GM21390 (cell line): ENCODE measurements around the gene TOM1L2.
A peak's percentile ranks its signal among the peaks of the same experiment; 100 is the strongest.

Experiments
- ATAC-seq: cut with Tn5 transposase; IDR thresholded peaks from one replicate; pipeline ENCODE4 v1.9.1; 2021; ENCODE audit not compliant: unreplicated experiment

The TOM1L2 gene

DNA sequence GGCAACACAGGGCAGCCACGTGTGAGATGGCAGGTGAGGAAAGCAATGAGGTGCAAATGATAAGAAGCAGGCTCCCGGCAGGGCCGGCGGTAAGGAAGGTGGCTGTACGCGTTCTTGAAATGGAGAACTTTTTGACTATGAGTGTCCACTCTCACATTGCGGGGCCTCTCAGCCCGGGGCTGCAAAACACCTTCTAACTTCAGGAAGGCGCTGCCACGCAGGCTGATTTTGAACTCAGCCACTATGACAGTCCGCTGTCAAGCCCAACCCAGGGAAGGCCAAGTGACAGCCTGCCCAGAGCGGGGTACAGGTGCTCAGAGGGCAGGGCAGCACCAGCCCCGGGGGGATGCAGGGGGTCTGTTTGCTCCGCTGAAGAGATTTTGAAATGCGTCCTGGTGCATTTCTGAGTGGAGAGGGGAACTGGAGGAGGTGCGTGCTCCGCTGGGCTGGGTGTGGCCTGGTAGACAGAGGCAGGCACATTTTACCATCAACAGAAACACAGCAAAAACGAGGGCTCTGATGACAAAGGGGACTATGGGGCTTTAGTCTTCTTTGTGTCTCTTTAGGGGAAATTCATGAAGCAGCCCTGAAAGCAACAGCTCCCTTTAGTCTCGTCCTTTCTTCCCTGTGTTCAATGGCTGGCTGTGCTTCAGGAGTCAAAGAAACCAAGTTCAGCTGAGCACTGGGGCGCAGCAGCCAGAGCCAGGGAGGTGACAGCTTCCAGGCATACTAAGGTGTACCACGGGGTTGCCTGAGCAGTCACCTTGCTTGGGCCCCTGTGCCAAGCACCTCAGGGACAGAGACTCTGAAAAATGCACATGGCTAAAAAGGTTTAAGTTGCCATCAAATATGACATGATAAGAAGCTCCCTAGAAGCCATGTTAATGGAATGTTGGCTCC, 120.8 kb downstream of the TOM1L2 start:
- no peak for ATAC-seq

DNA sequence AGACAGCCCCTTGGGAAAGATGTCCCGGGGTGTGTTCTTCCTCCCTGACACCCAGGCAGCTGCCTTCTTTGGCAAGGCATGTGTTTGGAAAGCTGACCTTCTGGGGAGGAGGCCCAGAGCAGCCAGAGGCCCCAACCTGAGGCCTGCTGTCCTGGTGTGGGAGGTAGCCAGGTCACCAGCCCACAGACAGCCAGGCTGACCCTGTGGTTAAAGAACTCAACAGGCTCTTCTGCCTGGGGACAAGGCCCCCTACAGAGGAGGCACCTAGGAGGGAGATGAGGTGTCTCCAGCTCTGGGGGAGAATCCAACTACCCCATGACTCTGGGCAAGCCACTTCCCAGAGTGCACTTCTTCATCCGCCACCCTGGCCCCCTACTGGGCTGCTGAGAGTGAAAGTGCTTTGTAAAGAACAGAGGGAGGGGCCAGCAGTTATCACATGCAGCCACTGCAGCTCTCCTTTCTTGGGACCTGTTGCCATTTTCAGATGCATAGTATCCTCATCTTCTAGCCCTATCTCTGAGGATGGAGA, 122.3 kb downstream of the TOM1L2 start:
- no peak for ATAC-seq

DNA sequence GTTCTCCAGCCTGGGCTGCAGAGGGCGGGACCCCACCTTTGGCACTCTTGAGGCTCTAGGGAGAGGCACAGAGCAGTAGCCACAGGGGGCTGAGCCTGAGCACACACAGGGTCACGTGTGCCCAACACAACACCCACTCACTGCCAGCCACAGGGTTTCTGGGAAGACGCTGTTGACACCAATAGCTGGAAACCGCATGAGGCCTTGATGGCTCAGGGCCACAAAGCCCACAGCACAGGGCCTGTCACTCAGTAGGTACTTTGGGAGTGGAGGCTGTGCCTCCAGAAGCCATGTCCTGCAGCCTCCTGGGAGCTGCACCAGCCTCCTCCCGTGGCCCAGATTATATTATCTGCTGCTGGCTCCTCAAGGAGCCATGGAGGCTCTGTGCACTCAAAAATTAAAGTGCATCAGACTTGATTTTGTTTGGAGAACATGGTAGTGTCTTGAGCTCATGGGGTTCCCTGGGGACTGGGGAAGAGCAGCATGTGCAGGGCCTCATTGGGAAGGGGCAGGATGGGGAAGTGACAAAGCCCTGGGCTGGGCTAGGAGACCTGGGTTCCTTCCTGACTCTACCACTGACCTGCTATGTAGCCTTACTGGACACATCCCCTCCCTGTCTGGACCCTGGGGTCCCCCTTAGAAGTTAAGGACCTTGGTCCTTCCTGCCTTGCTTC, 122.9 kb downstream of the TOM1L2 start:
- no peak for ATAC-seq

GRCh38 chr17:17848311-17849082, 123.7 kb downstream of the TOM1L2 start:
- ATAC-seq, result no peak

DNA sequence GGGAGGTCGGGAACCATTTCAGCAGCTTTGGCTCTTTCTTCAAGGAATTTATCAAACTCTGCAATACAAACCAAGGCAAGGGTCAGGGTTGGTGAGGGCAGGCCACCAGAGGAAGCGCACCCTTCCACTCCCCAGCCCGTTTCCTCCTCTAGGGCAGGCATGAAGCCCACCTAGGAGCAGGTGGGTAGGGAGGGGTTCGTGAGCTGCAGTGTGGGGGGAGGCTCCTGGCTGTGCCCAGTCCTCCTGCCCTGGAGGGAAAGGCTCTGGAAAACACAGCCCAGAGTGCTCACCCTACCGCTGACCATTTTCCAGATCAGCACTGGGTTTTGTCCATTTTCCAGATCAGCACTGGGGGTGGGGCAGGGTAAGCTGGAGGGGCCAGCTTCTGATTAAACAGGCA, 124.5 kb downstream of the TOM1L2 start:
- no peak for ATAC-seq

GRCh38 chr17:17847118-17847689, 125.0 kb downstream of the TOM1L2 start:
- no peak for ATAC-seq

DNA sequence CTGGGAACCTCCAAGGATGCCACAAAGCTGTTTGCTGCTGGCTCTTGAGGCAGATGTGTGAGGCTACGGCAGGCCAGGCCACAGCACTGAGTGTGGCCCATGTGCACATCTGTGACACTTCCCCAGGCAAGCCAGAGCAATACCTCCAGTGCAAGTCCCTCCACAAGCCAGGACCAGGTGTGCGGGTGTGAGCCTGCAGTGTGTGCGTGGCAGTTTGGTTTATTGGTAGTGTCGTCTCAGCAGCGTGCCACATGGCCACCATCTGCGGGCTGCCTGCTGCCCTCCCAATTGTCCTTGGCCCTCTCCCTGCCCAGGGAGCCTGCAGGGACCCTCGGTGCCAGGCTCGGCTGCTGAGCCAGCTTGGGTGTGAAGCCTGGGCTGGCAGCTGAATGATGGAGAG, 125.6 kb downstream of the TOM1L2 start:
- ATAC-seq, result no peak

GRCh38 chr17:17846003-17846402, 126.2 kb downstream of the TOM1L2 start:
- no peak for ATAC-seq

DNA sequence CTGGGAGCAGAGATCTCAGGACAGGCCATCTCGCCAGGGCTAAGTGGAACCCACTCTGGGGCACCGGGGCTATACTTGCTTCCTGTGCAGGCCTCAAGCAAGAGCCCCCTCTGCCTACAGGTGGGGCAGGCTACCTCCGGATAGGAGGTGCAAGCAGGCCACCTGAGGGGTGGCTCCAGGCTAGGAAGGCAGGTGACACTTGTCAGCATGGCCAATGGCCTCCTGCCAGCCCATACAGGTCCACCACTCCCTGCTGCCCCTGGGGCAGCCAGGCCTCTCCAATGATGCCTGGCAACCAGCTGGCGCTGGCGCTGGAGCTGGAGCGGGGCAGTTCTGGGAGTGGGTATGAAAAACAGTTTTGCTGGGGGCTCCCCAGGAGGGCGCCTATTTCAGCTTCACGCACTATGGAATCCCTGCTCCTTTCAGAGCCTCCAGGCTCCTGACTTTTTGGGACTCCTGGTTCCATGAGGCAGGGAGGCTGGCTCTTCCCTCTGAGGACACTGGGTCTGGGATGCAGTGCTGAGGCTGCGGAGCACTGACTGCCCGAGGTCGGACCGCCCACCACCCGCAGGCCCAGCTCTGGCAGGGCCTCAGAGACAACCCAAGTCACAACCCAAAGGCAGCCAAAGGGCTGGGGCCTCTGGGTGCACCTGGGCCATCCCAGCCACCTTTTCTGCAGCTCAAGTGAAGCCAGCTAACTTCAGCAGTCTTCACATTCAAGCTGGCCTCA, 127.0 kb downstream of the TOM1L2 start:
- ATAC-seq, result no peak

DNA sequence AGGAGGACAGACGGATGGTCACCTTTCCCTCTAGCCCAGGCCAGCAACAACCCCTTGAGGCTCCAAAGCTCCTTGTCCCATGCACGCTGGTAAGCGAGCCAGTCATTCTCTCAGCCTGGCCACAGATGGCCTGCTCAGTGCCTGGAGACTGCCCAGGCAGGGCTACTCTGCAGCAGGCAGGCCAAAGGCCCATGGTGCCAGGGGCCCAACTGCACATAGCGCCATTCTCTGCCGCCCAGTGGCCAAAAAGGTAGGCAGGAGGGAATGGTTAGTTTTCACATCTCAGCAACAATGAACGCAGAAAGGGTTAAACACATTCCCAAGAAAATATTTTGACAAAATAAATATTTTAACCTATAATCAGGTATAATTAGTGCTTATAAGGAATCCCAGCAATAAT, 127.7 kb downstream of the TOM1L2 start:
- ATAC-seq, result no peak

- no peak for ATAC-seq
These were observed 128.1 kb downstream of the TOM1L2 start for GRCh38 chr17:17844079-17844478.

DNA sequence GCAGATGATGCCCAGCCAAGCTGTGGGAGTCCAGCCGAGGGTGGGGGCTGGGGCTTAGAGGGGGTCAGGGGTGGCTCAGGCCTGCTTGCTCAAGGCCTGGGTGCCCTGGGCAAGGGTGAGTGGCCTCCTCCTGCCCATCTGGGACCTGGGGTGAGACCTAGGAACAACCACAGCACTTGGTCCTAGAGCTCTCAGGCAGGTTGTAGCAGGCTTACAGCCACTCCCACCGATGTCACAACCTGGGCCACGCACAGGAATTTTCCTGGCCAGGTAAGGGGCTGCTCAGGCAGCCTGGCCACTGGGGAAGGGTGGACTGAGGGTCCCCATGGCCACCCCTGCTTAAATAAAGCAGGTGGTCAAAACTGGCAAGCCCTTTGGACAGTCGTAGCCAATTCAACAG, 129.1 kb downstream of the TOM1L2 start:
- no peak for ATAC-seq

DNA sequence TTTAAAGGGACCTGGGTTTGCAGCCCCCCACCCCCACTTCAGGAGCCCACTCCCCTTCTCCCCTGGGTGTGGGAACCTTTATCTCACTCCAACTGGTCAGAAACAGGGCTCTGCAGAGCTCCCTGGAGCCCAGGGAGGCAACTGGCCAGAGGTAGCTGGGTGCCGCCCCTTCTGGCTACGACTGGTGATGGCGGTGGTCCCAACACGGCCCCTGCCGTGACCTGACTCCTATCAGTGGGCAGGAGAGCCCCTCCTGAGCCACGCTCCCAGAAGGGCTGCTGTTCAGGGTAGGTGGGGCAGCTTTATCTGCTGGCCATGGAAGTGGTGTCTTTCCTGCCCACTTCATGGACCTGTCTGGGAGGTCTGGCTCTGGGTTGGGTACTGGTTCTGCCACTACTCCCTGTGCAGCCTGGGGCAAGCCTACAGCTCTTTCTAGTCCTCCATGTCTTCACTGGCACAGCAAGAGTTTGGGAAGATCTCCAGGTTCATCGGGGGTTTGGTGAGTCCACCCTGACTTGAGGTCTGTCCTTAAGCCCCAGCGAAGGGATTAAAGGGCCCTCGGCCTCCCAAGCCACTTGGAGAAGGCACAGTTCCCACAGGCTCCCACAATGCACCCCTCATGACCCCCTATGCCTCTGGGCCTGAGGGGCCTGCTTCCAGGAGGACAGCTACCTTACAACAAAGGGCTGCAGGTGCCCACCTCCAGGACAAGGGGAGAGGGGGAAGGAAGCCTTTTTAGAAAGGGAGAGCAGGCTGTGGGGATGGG, 129.9 kb downstream of the TOM1L2 start:
- ATAC-seq, result no peak

GRCh38 chr17:17841601-17842025, 130.6 kb downstream of the TOM1L2 start:
- no peak for ATAC-seq

DNA sequence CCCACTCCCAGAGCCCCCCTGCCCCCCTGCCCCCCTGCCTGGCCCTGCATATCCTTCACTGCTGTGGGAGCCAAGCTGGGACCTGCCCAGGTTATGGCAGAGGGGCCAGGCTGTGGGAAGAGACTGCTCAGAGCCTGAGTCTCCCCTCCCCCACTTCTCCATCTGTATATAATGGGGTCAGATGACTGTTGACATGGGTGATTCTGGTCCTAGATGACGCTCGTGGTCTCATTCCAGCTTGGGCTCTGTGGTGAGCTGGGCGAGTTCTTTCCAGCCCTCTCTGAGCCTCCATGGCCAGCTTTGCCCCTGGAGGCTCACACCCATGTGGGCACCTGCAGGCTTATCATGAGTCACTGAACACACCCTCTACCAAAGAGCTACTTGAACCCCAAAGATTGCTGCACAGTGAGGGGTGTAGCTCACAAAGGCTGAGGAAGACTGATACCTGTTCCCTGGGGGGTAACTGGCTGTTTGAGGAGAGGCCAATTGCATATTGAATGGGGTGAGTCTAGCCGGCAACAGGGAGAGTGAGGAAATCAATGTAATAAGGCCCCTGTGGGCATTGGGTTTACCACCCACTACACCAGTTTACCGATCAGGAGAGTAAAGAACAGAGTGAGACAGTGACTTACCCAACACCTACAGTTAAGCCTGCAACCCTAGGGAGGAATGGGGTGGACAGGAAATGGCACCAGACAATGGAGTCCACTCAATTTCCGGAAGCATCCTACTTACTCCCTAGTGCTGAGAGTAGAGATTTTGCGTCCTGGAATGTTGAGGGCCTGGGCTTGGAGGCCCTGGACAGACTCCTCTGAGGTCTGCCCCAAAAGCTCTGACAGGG, 131.2 kb downstream of the TOM1L2 start:
- no peak for ATAC-seq

DNA sequence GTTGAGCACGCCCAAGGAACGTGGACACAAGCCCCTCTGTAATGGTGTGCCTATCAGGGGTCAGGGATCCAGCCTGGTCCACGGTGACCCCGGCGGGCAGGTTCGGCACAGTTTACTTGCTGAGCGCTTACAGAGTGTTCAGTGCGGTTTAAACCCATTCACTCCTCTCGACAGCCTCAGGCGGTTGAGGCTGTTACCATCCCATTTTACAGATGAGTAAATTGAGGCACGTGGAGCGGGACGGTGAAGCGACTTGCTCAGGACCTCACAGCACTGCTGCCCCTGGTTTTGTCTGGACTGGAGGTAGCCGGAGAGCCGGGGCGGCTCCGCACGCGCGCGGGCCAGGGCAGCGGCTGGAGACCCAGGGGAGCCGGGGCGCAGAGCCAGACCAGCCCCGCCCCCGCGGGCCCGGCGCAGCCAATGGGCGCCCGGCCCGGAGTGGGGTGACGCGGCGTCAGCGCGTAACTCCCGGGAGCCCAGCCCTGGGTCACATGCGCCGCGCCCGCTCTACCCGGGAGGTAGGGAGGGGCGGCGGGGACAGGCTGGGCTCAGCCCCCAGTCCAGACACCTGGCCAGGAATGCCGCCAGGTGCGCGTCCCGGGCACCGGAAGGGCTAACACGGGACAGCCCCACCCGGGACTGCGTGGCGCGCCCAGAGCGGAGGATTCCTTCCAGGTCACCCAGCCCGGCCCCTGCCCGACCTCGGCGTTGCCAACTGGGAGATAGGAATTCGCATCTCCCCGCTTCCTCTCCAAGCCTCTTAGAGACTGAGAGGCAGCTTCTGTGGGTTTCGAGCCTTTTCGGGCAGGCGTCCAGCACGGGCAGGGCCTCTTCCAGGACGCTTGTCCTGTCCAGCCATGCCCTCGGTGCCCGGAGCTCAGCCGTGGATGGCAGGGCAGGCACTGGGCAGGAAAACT, 132.2 kb downstream of the TOM1L2 start:
- peak; percentile 57 for ATAC-seq
